SK-N-SH (cell line): Measurements from ENCODE around the gene RNGTT. TPM values are rescaled to one million over a fixed set of nuclear protein-coding genes. Genes with fewer than 3 reads are reported as not detected.

ENCODE experiments used
- CTCF ChIA-PET: fragments of 300-600, 350-600 bp; formaldehyde crosslinking; extraction: SDS; loops from one replicate; lab custom pipeline; 2021; lab: Yijun Ruan, JAX
- POLR2A ChIA-PET: fragments of 350-600 bp; sonication (Branson Sonifier 250); formaldehyde crosslinking; extraction: SDS; loops from one replicate; lab custom pipeline; 2020; ENCODE audit warnings: antibody characterized with exemption, inconsistent platforms; lab: Yijun Ruan, JAX
- DNase-seq: peaks from one replicate; pipeline ENCODE4 v3.0.0; 2012
- H2AFZ ChIP-seq: fragments of 200-600 bp; sonication (generic); 2 replicates; pipeline ENCODE4 v1.8.1; 2016; ENCODE audit warnings: antibody characterized with exemption, mild to moderate bottlenecking, low read depth
- H3F3A ChIP-seq: fragments of 200-600 bp; sonication (generic); replicated peaks from 2 replicates; pipeline ENCODE3; 2016; ENCODE audit warnings: antibody characterized with exemption, mild to moderate bottlenecking; ENCODE audit not compliant: insufficient read depth
- H3K27ac ChIP-seq, 2 experiments: fragments of 200-500 bp in 1 of 2; fragments of 200-600 bp in 1 of 2; sonication (Bioruptor generic) in 1 of 2; sonication (generic), shearing (Covaris generic) in 1 of 2; 2 replicates each; pipeline versions ENCODE4 v1.5.1 to v1.6.1; 2014 to 2016; ENCODE audit warnings: low read depth in 2 of 2, inconsistent platforms in 1 of 2, low read length in 1 of 2, mild to moderate bottlenecking in 1 of 2, mixed read lengths in 1 of 2
- H3K27me3 ChIP-seq: fragments of 200-600 bp; sonication (generic), shearing (Covaris generic); 2 replicates; pipeline ENCODE4 v1.6.1; 2016; ENCODE audit warnings: mixed run types; ENCODE audit not compliant: insufficient read depth
- H3K36me3 ChIP-seq, 2 experiments: fragments of 200-500 bp in 1 of 2; fragments of 200-600 bp in 1 of 2; sonication (Bioruptor generic) in 1 of 2; sonication (generic) in 1 of 2; replicated peaks in 1 of 2; 2 replicates each; pipeline versions ENCODE3 to v1.5.1; 2014 to 2016; ENCODE audit warnings: low read length in 1 of 2, mild to moderate bottlenecking in 1 of 2; ENCODE audit not compliant: insufficient read depth in 2 of 2, control insufficient read depth in 1 of 2
- H3K4me1 ChIP-seq, 2 experiments: fragments of 200-500 bp in 1 of 2; fragments of 200-600 bp in 1 of 2; sonication (Bioruptor generic) in 1 of 2; sonication (generic), shearing (Covaris generic) in 1 of 2; 2 replicates each; pipeline versions ENCODE4 v1.5.1 to v1.6.1; 2014 to 2016; ENCODE audit warnings: low read depth in 1 of 2, low read length in 1 of 2, mixed run types in 1 of 2; ENCODE audit not compliant: insufficient read depth in 2 of 2, control insufficient read depth in 1 of 2
- H3K4me2 ChIP-seq: fragments of 200-600 bp; sonication (generic), shearing (Covaris generic); 2 replicates; pipeline ENCODE4 v1.6.1; 2017; ENCODE audit warnings: mixed run types
- H3K4me3 ChIP-seq, 2 experiments: fragments of 200-500 bp in 1 of 2; fragments of 200-600 bp in 1 of 2; sonication (Bioruptor generic) in 1 of 2; sonication (generic), shearing (Covaris generic) in 1 of 2; 2 replicates each; pipeline versions ENCODE4 v1.5.1 to v1.8.1; 2014 to 2016; ENCODE audit warnings: low read depth in 2 of 2, inconsistent platforms in 1 of 2, low read length in 1 of 2, mild to moderate bottlenecking in 1 of 2, mixed read lengths in 1 of 2, moderate library complexity in 1 of 2
- H3K79me2 ChIP-seq: fragments of 200-600 bp; sonication (generic); 2 replicates; pipeline ENCODE4 v1.8.1; 2017; ENCODE audit warnings: mild to moderate bottlenecking; ENCODE audit not compliant: insufficient read depth
- H3K9ac ChIP-seq: fragments of 200-600 bp; sonication (generic); 2 replicates; pipeline ENCODE4 v1.6.1; 2017; ENCODE audit warnings: mixed run types
- H3K9me2 ChIP-seq: fragments of 200-600 bp; sonication (generic); 2 replicates; pipeline ENCODE4 v1.6.1; 2017; ENCODE audit warnings: mixed run types
- H3K9me3 ChIP-seq: fragments of 200-600 bp; sonication (generic); 2 replicates; pipeline ENCODE4 v1.6.1; 2017; ENCODE audit warnings: mixed run types, mild to moderate bottlenecking, moderate library complexity
- H4K20me1 ChIP-seq: fragments of 200-600 bp; sonication (generic); 2 replicates; pipeline ENCODE4 v1.6.1; 2017; ENCODE audit warnings: mild to moderate bottlenecking, mixed run types; ENCODE audit not compliant: insufficient read depth
- EP300 ChIP-seq, 2 experiments: IDR thresholded peaks; 2 replicates each; pipeline versions ENCODE4 v1.4.0 to v1.6.1; 2012; ENCODE audit warnings: borderline replicate concordance in 1 of 2, low read depth in 1 of 2, low read length in 1 of 2
- EZH2phosphoT487 ChIP-seq: fragments of 200-600 bp; sonication (generic); IDR thresholded peaks from 2 replicates; pipeline ENCODE4 v1.6.1; 2017; ENCODE audit warnings: low read depth, mixed run types, mild to moderate bottlenecking, antibody characterized with exemption, moderate library complexity, borderline replicate concordance
- GABPA ChIP-seq: IDR thresholded peaks from 2 replicates; pipeline ENCODE4 v1.4.0; 2012; ENCODE audit warnings: low read depth, mild to moderate bottlenecking
- MAX ChIP-seq: IDR thresholded peaks from 2 replicates; pipeline ENCODE4 v1.4.0; 2012; ENCODE audit warnings: low read depth
- MXI1 ChIP-seq: IDR thresholded peaks from 2 replicates; pipeline ENCODE4 v1.6.1; 2012; ENCODE audit warnings: mild to moderate bottlenecking, low read depth, low read length, improper control_type of control experiment
- NFIC ChIP-seq: IDR thresholded peaks from 2 replicates; pipeline ENCODE4 v1.4.0; 2012; ENCODE audit warnings: borderline replicate concordance
- PBX3 ChIP-seq: IDR thresholded peaks from 2 replicates; pipeline ENCODE4; 2012
- POLR2AphosphoS5 ChIP-seq: IDR thresholded peaks from 2 replicates; pipeline ENCODE4 v1.6.1; 2012; ENCODE audit warnings: low read depth, low read length
- SIN3A ChIP-seq: IDR thresholded peaks from 2 replicates; pipeline ENCODE4 v1.6.1; 2012; ENCODE audit warnings: low read depth, mild to moderate bottlenecking, low read length, moderate library complexity, borderline replicate concordance
- YY1 ChIP-seq: IDR thresholded peaks from 2 replicates; pipeline ENCODE4 v1.4.0; 2012; ENCODE audit warnings: low read depth, mild to moderate bottlenecking
- whole genome bisulfite sequencing: methylation state at CpG from one replicate; pipeline ENCODE4 v1.1.6; 2017; ENCODE audit warnings: low lambda C conversion rate; 5-methylcytosine and 5-hydroxymethylcytosine counted together
- polyA plus RNA-seq, 3 experiments: library from polyadenylated mRNA; depleted of rRNA; stranded (reverse); fragments of >200 nt; gene quantifications; 2 replicates each; pipeline ENCODE4 v1.2.3, GENCODE V29; 2012
- TF ChIP-seq, protein P1 (sequence below): IDR thresholded peaks from 2 replicates; pipeline ENCODE4 v1.6.1; 2012; ENCODE audit warnings: mild to moderate bottlenecking, low read depth, low read length, moderate library complexity
- TF ChIP-seq, protein P2 (sequence below): fragments of 150-350 bp; IDR thresholded peaks from 2 replicates; pipeline ENCODE4 v1.6.1; 2017; ENCODE audit warnings: antibody characterized with exemption, low read length, low read depth, borderline replicate concordance

The RNGTT gene
- polyA plus RNA-seq, 1 of the 3 experiments (the other 2 are of a cell fraction) = 3.3 TPM

DNA sequence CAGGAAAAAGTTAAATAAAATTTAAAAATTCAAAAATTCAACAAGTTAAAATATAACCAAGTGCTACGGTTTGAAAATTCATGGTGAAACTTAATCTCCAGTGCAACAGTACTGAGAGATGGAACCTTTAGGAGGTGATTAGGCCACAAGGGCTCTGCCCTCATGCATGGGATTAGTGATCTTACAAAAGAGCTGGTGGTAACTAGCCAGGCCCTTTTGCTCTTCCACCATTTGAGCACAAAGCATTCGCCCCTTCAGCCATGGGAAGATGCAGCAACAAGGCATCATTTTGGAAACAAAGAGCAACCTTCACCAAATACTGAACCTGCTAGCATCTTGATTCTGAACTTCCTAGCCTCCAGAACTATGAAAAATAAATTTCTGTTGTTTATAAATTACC lies 80.9 kb downstream of the RNGTT start:
- Histone ChIP-seq H3K4me2 (no peak overlapping the region), H3K9ac (no peak overlapping the region), H2AFZ (no peak overlapping the region), H3K4me3 (no peak overlapping the region), H3K27ac (no peak overlapping the region), H3K27me3 (no peaks in the 10 kb centered on the region), H4K20me1 (no peaks in the 10 kb centered on the region), H3K4me1 (no peaks in the 10 kb centered on the region; a peak in 1 of 4 replicates), H3K79me2 (no peaks in the 10 kb centered on the region; the same call in 1 of the 2 replicates), H3K9me3 (0 out of 2 replicates have a peak, but pooled peaks cover 4% of the 10 kb centered on the region), H3F3A (no peaks in the 10 kb centered on the region), H3K9me2 (no peaks in the 10 kb centered on the region), H3K36me3 (peaks cover 9 to 35% of the 10 kb centered on the region in 2 experiments)
- 98% methylated on average over 2 of the region's 2 CpGs for WGBS
- CTCF ChIA-PET = interaction anchor here (1.7 kb wide), 1 partner anchor 12 kb away, joined by 16 read pairs; no protein-coding TSS in a partner anchor
- POLR2A ChIA-PET = no interaction called here
- TF ChIP-seq POLR2AphosphoS5 (no peak), NFIC (no peak), EZH2phosphoT487 (no peak), MXI1 (no peak)
- DNase-seq = no peak

- WGBS = 45% methylated on average over 1 of the region's 1 CpG
- Histone ChIP-seq H3K4me1 (no peaks in the 10 kb centered on the region; a peak in 1 of 4 replicates), H2AFZ (no peak overlapping the region), H3K36me3 (peaks cover 9 to 25% of the 10 kb centered on the region in 2 experiments), H3K9me3 (0 out of 2 replicates have a peak, but pooled peaks cover 4% of the 10 kb centered on the region), H3K9me2 (no peaks in the 10 kb centered on the region), H4K20me1 (no peaks in the 10 kb centered on the region), H3K4me3 (no peak overlapping the region), H3F3A (no peaks in the 10 kb centered on the region), H3K9ac (no peak overlapping the region), H3K4me2 (0 out of 2 replicates have a peak overlapping the region, but pooled peaks have one; percentile 16), H3K27me3 (no peaks in the 10 kb centered on the region), H3K27ac (no peak overlapping the region), H3K79me2 (no peaks in the 10 kb centered on the region; the same call in 1 of the 2 replicates)
- no peak for TF ChIP-seq YY1
- TF ChIP-seq MAX = no peak
- no peak for TF ChIP-seq GABPA
- no peak for TF ChIP-seq SIN3A
- TF ChIP-seq PBX3 = no peak
- no peak for TF ChIP-seq EP300 (IDR thresholded peaks at IDR 0.05; ENCODE audit: borderline replicate concordance in 1 of 2, low read depth in 1 of 2, low read length in 1 of 2)
- TF ChIP-seq, protein P1, sequence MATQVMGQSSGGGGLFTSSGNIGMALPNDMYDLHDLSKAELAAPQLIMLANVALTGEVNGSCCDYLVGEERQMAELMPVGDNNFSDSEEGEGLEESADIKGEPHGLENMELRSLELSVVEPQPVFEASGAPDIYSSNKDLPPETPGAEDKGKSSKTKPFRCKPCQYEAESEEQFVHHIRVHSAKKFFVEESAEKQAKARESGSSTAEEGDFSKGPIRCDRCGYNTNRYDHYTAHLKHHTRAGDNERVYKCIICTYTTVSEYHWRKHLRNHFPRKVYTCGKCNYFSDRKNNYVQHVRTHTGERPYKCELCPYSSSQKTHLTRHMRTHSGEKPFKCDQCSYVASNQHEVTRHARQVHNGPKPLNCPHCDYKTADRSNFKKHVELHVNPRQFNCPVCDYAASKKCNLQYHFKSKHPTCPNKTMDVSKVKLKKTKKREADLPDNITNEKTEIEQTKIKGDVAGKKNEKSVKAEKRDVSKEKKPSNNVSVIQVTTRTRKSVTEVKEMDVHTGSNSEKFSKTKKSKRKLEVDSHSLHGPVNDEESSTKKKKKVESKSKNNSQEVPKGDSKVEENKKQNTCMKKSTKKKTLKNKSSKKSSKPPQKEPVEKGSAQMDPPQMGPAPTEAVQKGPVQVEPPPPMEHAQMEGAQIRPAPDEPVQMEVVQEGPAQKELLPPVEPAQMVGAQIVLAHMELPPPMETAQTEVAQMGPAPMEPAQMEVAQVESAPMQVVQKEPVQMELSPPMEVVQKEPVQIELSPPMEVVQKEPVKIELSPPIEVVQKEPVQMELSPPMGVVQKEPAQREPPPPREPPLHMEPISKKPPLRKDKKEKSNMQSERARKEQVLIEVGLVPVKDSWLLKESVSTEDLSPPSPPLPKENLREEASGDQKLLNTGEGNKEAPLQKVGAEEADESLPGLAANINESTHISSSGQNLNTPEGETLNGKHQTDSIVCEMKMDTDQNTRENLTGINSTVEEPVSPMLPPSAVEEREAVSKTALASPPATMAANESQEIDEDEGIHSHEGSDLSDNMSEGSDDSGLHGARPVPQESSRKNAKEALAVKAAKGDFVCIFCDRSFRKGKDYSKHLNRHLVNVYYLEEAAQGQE = no peak
- TF ChIP-seq, protein P2, sequence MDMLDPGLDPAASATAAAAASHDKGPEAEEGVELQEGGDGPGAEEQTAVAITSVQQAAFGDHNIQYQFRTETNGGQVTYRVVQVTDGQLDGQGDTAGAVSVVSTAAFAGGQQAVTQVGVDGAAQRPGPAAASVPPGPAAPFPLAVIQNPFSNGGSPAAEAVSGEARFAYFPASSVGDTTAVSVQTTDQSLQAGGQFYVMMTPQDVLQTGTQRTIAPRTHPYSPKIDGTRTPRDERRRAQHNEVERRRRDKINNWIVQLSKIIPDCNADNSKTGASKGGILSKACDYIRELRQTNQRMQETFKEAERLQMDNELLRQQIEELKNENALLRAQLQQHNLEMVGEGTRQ = no peak
- ChIA-PET POLR2A (no interaction called here), CTCF (interaction anchor here (1.7 to 2.2 kb wide), 2 partner anchors 10 to 11 kb away, joined by 11 to 16 read pairs; no protein-coding TSS in a partner anchor)
- no peak for DNase-seq
These were observed 82.0 kb downstream of the RNGTT start for GRCh38 chr6:88881451-88881850.
